RWPE2 (cell line): ENCODE data around the gene SLC24A3.

ENCODE experiments used
- ATAC-seq: fragments of 200-7000 bp; cut with Tn5 transposase; 3 replicates; pipeline ENCODE4 v1.9.1; 2021; ENCODE audit warnings: low read depth
- DNase-seq: peaks from one replicate; pipeline ENCODE4 v3.0.0-alpha.2; 2020; ENCODE audit warnings: low spot score
- H3K27ac ChIP-seq: fragments of 450-650 bp; 2 replicates; pipeline ENCODE4 v1.5.1; 2017; ENCODE audit warnings: mild to moderate bottlenecking; ENCODE audit not compliant: poor library complexity, severe bottlenecking
- H3K27me3 ChIP-seq: fragments of 250-450 bp; sonication (Bioruptor Pico); 2 replicates; pipeline ENCODE4 v1.5.1; 2021; ENCODE audit warnings: mild to moderate bottlenecking, moderate library complexity; ENCODE audit not compliant: insufficient read depth, poor library complexity, severe bottlenecking
- H3K36me3 ChIP-seq: fragments of 250-450 bp; sonication (Bioruptor Pico); 2 replicates; pipeline ENCODE4 v1.5.1; 2020; ENCODE audit warnings: low read depth, mild to moderate bottlenecking, moderate library complexity
- H3K4me1 ChIP-seq: fragments of 250-450 bp; sonication (Bioruptor Pico); 2 replicates; pipeline ENCODE4 v1.5.1; 2021; ENCODE audit warnings: mild to moderate bottlenecking, moderate library complexity; ENCODE audit not compliant: insufficient read depth, poor library complexity, severe bottlenecking
- H3K4me3 ChIP-seq: fragments of 250-450 bp; sonication (Bioruptor Pico); 2 replicates; pipeline ENCODE4 v1.5.1; 2021; ENCODE audit warnings: mild to moderate bottlenecking, moderate library complexity; ENCODE audit not compliant: severe bottlenecking
- H3K9me3 ChIP-seq: fragments of 250-450 bp; sonication (Bioruptor Pico); 2 replicates; pipeline ENCODE4 v1.5.1; 2021; ENCODE audit warnings: mild to moderate bottlenecking, moderate library complexity; ENCODE audit not compliant: severe bottlenecking
- CTCF ChIP-seq: fragments of 450-650 bp; IDR thresholded peaks from one replicate; pipeline ENCODE4 v1.5.1; 2017; ENCODE audit warnings: mild to moderate bottlenecking, moderate library complexity; ENCODE audit not compliant: poor library complexity, severe bottlenecking

SLC24A3 gene

GRCh38 chr20:19723051-19723450, 510.6 kb downstream of the SLC24A3 start:
- Histone ChIP-seq H3K27ac (no peak overlapping the region), H3K9me3 (no peaks in the 10 kb centered on the region), H3K27me3 (no peaks in the 10 kb centered on the region), H3K36me3 (no peaks in the 10 kb centered on the region), H3K4me3 (no peak overlapping the region), H3K4me1 (peaks cover 10% of the 10 kb centered on the region)
- no peak for DNase-seq
- no peak for ATAC-seq
- no peak for TF ChIP-seq CTCF

GRCh38 chr20:19723813-19724430, 511.5 kb downstream of the SLC24A3 start:
- Histone ChIP-seq H3K27ac (no peak overlapping the region), H3K4me1 (peaks cover 10% of the 10 kb centered on the region), H3K36me3 (no peaks in the 10 kb centered on the region), H3K9me3 (no peaks in the 10 kb centered on the region), H3K27me3 (no peaks in the 10 kb centered on the region), H3K4me3 (no peak overlapping the region)
- DNase-seq (no peak), ATAC-seq (no peak)
- TF ChIP-seq CTCF = no peak

GRCh38 chr20:19725373-19725772, 512.9 kb downstream of the SLC24A3 start:
- Histone ChIP-seq H3K4me3 (no peak overlapping the region), H3K9me3 (no peaks in the 10 kb centered on the region), H3K27ac (peak overlapping the region; percentile 9), H3K36me3 (no peaks in the 10 kb centered on the region), H3K27me3 (no peaks in the 10 kb centered on the region), H3K4me1 (peaks cover 10% of the 10 kb centered on the region)
- ATAC-seq (no peak), DNase-seq (no peak)
- TF ChIP-seq CTCF = no peak

GRCh38 chr20:19725814-19726525, 513.5 kb downstream of the SLC24A3 start:
- Histone ChIP-seq H3K4me3 (no peak overlapping the region), H3K27me3 (no peaks in the 10 kb centered on the region), H3K4me1 (peaks cover 10% of the 10 kb centered on the region), H3K36me3 (no peaks in the 10 kb centered on the region), H3K9me3 (no peaks in the 10 kb centered on the region), H3K27ac (peak overlapping the region; percentile 9)
- ATAC-seq = peak; percentile 95
- no peak for DNase-seq
- TF ChIP-seq CTCF = no peak
